HG03378 (cell line): ENCODE results near the gene HIRA.

ENCODE experiments used
- ATAC-seq: cut with Tn5 transposase; IDR thresholded peaks from one replicate; pipeline ENCODE4 v1.9.1; 2021; ENCODE audit warnings: mild to moderate bottlenecking, moderate library complexity; ENCODE audit not compliant: unreplicated experiment

HIRA gene

DNA sequence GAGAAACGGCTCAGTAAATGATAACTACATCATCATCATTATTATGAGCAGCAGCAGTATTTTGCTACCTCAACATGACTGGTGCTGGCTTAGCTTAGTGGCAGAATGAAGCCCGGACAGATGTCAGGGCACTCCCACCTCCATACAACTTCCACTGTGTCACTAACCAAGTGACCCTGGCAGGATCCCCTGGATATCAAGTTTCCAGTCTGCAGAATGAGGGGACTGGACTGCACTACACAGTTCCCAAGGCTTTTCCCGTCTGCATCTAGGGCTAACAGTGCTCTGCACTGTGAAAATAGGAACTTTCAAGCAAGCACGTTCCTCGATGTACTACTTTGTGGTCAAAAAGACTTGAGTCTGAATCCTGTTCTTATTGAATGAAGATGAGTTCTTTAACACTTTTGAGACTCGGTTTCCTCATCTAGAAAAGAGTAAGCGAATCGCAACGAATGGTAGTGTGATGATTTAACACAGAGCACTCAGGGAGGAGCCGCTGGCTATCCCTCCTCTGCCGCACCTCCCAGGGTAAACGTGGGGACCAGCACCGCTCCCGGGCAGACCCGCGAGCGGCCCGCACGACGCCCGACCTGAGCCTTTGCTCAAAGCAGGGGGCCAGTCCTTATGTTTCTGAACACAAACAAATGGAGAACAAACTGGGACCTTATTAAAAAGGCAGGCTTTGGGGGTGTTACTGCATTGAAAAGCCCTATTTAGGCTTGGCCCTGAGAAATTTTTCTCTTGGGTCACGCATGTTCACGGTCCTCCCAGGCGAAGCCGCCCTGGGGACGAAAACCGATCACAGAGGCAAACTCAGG lies 140.9 kb downstream of the HIRA start:
- no peak for ATAC-seq

- no peak for ATAC-seq
These were observed 141.9 kb downstream of the HIRA start for GRCh38 chr22:19289475-19290161.

GRCh38 chr22:19287889-19288288 lies 143.6 kb downstream of the HIRA start:
- no peak for ATAC-seq

DNA sequence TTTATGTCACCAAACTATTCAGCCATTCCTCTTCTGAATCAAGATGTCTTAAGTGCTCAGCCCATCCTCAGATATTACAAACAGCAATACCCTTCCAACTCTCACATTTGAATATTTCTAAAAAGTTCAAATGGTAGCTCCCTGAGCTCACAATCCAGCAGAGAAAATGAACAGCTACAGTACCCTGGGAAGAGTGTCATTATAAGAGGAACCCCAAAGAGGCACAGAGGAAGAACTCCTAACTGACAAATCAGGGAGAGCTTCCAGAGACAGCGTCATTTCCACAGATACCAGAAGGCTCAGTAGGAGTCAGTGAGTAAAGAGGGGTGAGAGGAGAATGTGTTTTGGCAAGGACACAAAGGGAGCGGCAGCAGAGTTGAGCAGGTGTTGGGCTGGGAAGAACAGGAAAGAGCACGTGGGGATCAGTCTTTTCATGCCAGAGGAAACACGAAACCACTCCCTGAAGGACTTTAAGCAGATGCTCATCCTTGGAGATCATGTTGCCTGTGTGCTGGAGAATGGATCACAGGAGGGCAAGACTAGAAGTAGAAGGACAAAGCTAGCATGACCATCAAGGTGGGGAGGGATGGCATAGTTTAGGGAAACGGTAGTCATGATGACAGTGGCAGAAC lies 144.3 kb downstream of the HIRA start:
- ATAC-seq = no peak

DNA sequence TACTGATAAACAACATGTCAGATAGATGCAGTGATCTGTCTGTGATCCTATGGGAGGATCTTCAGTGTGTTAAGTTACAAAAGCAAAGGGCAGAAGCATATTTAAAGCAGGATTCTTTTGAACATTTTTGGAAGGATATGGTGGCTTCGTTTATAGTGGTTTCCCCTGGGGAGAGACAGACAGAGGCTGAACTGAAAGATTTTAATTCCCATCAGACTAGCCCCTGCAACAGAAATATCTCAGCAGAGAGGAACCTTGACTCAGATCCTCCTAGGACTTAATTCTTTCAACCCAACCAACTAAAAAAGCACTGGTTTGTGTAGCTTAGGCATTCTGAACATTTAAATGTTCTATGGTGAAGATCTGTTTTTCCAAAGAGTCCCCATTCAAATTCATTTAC lies 145.7 kb downstream of the HIRA start:
- ATAC-seq = no peak
